ENCODE measurements around the gene RPL38. TPM values are rescaled to one million over a fixed set of nuclear protein-coding genes. Genes with fewer than 3 reads are reported as not detected.

The RPL38 gene
- total RNA-seq, 6 experiments from 2014 or later = 161 to 313 (median 282) TPM

DNA sequence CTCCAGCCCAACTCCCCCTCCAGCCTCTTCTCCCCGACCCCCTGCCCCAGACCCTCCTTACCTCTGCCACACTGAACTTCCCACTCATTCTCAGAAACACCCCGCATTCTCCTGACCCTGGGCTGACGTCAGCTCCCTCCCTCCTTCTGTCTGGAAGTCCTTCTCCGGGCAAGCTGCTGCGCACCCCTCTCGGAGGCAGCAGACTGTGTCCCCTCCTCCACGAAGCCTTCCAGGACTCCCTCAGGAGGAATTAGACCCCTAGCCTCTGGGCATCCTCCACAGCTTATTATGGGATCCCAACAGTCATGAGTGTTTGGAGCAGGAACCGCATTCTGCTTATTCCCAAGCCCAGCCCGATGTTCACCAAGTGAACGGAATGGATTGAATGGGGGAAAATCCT, 3.4 kb upstream of the RPL38 start:
- TF ChIP-seq POLR2A (IDR thresholded peaks at IDR 0.05) = no peak
- TF ChIP-seq, protein P1, sequence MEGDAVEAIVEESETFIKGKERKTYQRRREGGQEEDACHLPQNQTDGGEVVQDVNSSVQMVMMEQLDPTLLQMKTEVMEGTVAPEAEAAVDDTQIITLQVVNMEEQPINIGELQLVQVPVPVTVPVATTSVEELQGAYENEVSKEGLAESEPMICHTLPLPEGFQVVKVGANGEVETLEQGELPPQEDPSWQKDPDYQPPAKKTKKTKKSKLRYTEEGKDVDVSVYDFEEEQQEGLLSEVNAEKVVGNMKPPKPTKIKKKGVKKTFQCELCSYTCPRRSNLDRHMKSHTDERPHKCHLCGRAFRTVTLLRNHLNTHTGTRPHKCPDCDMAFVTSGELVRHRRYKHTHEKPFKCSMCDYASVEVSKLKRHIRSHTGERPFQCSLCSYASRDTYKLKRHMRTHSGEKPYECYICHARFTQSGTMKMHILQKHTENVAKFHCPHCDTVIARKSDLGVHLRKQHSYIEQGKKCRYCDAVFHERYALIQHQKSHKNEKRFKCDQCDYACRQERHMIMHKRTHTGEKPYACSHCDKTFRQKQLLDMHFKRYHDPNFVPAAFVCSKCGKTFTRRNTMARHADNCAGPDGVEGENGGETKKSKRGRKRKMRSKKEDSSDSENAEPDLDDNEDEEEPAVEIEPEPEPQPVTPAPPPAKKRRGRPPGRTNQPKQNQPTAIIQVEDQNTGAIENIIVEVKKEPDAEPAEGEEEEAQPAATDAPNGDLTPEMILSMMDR (IDR thresholded peaks at IDR 0.05) = no peak
- H3K36me3 ChIP-seq = peaks cover 0 to 3% (median 0%) of the 10 kb centered on the region in 4 donors
- intact Hi-C loops (cut with DNase I) = no loop called here
- H3K4me3 ChIP-seq = no peak overlapping the region
- no peak for DNase-seq
- H3K27me3 ChIP-seq = no peaks in the 10 kb centered on the region
- H3K9me3 ChIP-seq = no peaks in the 10 kb centered on the region
- WGBS (ENCODE audit: insufficient coverage, low coverage, low lambda C conversion rate, missing lambda C conversion rate) = 35% methylated on average over 7 of the region's 10 CpGs
- no peak for ATAC-seq
- peaks cover 0 to 17% (median 7%) of the 10 kb centered on the region in 4 donors for H3K4me1 ChIP-seq
- no peak overlapping the region for H3K27ac ChIP-seq

DNA sequence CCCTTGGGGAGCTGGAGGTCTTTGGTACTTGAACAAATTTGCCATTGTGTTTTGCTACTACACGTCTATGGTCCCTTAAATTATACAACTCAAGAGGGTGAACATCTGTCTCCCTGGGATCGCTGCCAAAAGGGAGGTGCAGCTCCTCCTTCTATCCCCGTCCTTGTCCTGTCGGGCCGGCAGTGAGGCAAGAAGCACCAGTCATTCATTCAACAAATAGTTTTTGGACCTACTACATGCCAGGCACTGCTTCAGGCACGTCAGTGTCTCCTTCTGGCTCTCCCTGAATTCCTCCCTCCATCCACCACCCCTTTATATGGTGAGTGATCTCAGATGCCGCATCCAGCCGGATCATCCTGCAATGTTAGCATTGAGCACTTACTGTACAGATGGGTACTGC, 2.2 kb upstream of the RPL38 start:
- no peak overlapping the region for H3K27ac ChIP-seq
- H3K36me3 ChIP-seq = peaks cover 0 to 13% (median 2%) of the 10 kb centered on the region in 4 donors
- DNase-seq (no peak), ATAC-seq (no peak)
- intact Hi-C loops (cut with DNase I) = no loop called here
- H3K9me3 ChIP-seq = no peaks in the 10 kb centered on the region
- TF ChIP-seq, protein P1 (IDR thresholded peaks at IDR 0.05) = no peak
- TF ChIP-seq POLR2A (IDR thresholded peaks at IDR 0.05) = no peak
- WGBS (ENCODE audit: insufficient coverage, low coverage, low lambda C conversion rate, missing lambda C conversion rate) = 22% methylated on average over 7 of the region's 8 CpGs
- H3K4me3 ChIP-seq = no peak overlapping the region
- H3K4me1 ChIP-seq = peaks cover 0 to 20% (median 9%) of the 10 kb centered on the region in 4 donors
- no peaks in the 10 kb centered on the region for H3K27me3 ChIP-seq

DNA sequence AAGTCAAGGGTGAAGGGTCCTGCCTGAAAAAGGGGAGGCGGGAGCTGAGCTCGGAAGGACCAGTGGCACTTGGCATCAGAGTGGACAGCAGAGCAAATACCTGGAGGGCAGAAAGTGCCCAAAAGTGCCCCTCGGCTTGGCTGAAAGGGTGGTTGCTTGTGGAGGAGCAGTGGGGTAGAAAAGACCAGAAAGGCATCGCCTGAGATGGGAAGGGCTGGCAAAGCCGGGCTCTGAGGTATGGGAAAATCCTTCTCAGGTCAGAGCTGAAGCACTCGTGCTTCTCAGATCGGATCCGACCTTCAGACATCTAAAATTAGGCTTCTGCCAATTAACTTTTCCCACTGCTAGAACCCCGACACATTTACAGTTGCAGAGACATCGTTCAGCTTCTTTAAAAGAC, 1.5 kb upstream of the RPL38 start:
- TF ChIP-seq, protein P1 (IDR thresholded peaks at IDR 0.05) = no peak
- TF ChIP-seq POLR2A (IDR thresholded peaks at IDR 0.05) = no peak
- H3K4me1 ChIP-seq = peaks cover 0 to 20% (median 9%) of the 10 kb centered on the region in 4 donors
- no peak overlapping the region for H3K27ac ChIP-seq
- peaks cover 0 to 15% (median 2%) of the 10 kb centered on the region in 4 donors for H3K36me3 ChIP-seq
- DNase-seq = no peak
- 44% methylated on average over 6 of the region's 10 CpGs for WGBS (ENCODE audit: insufficient coverage, low coverage, low lambda C conversion rate, missing lambda C conversion rate)
- H3K27me3 ChIP-seq = no peaks in the 10 kb centered on the region
- intact Hi-C loops (cut with DNase I) = no loop called here
- no peak overlapping the region for H3K4me3 ChIP-seq
- ATAC-seq = no peak
- no peaks in the 10 kb centered on the region for H3K9me3 ChIP-seq

DNA sequence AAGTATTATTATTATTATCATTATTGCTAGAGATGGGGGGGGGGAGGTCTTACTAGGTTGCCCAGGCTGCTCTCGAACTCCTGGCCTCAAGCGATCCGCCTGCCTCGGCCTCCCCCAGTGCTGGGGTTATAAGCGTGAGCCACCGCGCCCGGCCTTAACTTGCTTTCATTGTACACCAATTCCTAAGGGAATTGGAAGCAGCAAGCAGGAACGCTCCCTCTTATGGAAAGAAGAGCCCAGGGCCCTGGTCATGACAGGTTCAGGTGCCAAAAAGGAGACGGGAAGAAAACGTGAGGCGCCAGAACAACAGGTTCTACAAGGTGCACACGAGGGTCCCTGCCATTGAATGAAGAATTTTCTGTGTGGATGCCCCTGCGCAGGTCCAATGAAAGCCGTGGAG, 540 bp upstream of the RPL38 start:
- intact Hi-C loops (cut with DNase I) = no loop called here
- H3K4me1 ChIP-seq = peaks cover 0 to 20% (median 9%) of the 10 kb centered on the region in 4 donors
- ATAC-seq (no peak), DNase-seq (no peak)
- TF ChIP-seq, protein P1 (IDR thresholded peaks at IDR 0.05) = no peak
- no peak for TF ChIP-seq POLR2A (IDR thresholded peaks at IDR 0.05)
- 4% methylated on average over 7 of the region's 15 CpGs for WGBS (ENCODE audit: insufficient coverage, low coverage, low lambda C conversion rate, missing lambda C conversion rate)
- H3K27me3 ChIP-seq = no peaks in the 10 kb centered on the region
- H3K27ac ChIP-seq = no peak overlapping the region
- H3K36me3 ChIP-seq = peaks cover 0 to 21% (median 5%) of the 10 kb centered on the region in 4 donors
- H3K4me3 ChIP-seq = no peak overlapping the region
- H3K9me3 ChIP-seq = no peaks in the 10 kb centered on the region

DNA sequence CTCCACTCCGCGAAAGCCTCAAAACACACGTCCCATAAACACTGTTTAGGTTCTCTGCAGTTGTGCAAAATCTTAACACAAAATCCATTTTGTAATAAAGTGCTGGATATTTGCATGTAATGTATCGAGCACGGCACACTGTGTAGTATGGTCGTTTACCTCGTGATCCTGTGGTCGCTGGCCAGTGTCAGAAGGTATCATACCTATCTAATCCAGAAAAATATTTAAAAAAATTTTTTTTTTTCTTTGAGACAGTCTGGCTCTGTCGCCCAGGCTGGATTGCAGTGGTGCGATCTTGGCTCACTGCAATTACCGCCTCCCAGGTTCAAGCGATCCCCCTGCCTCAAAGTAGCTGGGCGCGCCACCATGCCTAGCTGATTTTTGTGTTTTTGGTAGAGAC, 996 bp downstream of the RPL38 start:
- peaks cover 0 to 16% (median 9%) of the 10 kb centered on the region in 4 donors for H3K4me1 ChIP-seq
- peaks cover 0 to 35% (median 10%) of the 10 kb centered on the region in 4 donors for H3K36me3 ChIP-seq
- peak overlapping the region in 1 of 3 donors; percentile 87 for H3K27ac ChIP-seq
- no peak for DNase-seq
- H3K27me3 ChIP-seq = no peaks in the 10 kb centered on the region
- H3K4me3 ChIP-seq = peak overlapping the region; percentile 71 to 97 (median 93)
- no peak for ATAC-seq
- intact Hi-C loops (cut with DNase I) = no loop called here
- 50% methylated on average over 14 of the region's 14 CpGs for WGBS (ENCODE audit: insufficient coverage, low coverage, low lambda C conversion rate, missing lambda C conversion rate)
- no peak for TF ChIP-seq POLR2A (IDR thresholded peaks at IDR 0.05)
- TF ChIP-seq, protein P1 (IDR thresholded peaks at IDR 0.05) = no peak
- H3K9me3 ChIP-seq = no peaks in the 10 kb centered on the region

Data from right lobe of liver (tissue), 6 donors.